Adrenal gland (tissue), 12 donors: ENCODE data around the gene PHC3. TPM values are rescaled to one million over a fixed set of nuclear protein-coding genes. Genes with fewer than 3 reads are reported as not detected.

ENCODE experiments used
- DNase-seq, 7 donors: peaks; one replicate each; pipeline ENCODE4 v3.0.0-alpha.2; 2019 to 2020
- H3K27ac ChIP-seq, 5 donors: fragments of 200-600 bp; sonication (generic) in 4 of 5; 1 replicate in 3 of 5; 2 replicates in 2 of 5; pipeline versions ENCODE4 v1.5.1 to v1.8.0; 2016 to 2020; ENCODE audit warnings: mild to moderate bottlenecking in 1 of 5
- H3K27me3 ChIP-seq: fragments of 200-600 bp; 2 replicates; pipeline ENCODE4 v1.8.0; 2021
- H3K36me3 ChIP-seq, 2 donors: fragments of 200-600 bp; replicated peaks in 1 of 2; 1 replicate in 1 of 2; 2 replicates in 1 of 2; pipeline versions ENCODE4 v1.5.1 to v1.8.0; 2018 to 2022
- H3K4me1 ChIP-seq, 2 donors: fragments of 200-600 bp; replicated peaks in 1 of 2; 1 replicate in 1 of 2; 2 replicates in 1 of 2; pipeline versions ENCODE4 v1.5.1 to v1.8.0; 2018 to 2021
- H3K4me3 ChIP-seq, 4 donors: fragments of 200-600 bp; sonication (generic) in 3 of 4; one replicate each; pipeline ENCODE4 v1.5.1; 2016 to 2018
- H3K9me3 ChIP-seq, 3 donors: fragments of 200-600 bp; sonication (generic) in 1 of 3; replicated peaks in 1 of 3; 1 replicate in 2 of 3; 2 replicates in 1 of 3; pipeline versions ENCODE4 v1.5.1 to v1.8.0; 2016 to 2021
- POLR2A ChIP-seq, 2 donors: fragments of 450-650 bp; IDR thresholded peaks; one replicate each; pipeline ENCODE4 v1.6.1; 2017; ENCODE audit warnings: antibody characterized with exemption in 2 of 2, mild to moderate bottlenecking in 2 of 2, moderate library complexity in 1 of 2
- WGBS, 4 donors: extraction: QIAGEN DNeasy Blood & Tissue Kit in 2 of 4; methylation state at CpG; one replicate each; pipeline versions ENCODE4 v1.1.5 to v1.1.7; 2013 to 2017; 5-methylcytosine and 5-hydroxymethylcytosine counted together
- intact Hi-C, 2 donors: fragments of 100-400 bp; cut with DNase I; formaldehyde crosslinking; loops; one replicate each; pipeline versions ENCODE4 v1.14.1 to v1.15.0; 2022 to 2023
- polyA plus RNA-seq, 3 donors: library from polyadenylated mRNA; stranded (reverse); fragments of 200-250 nt in 2 of 3; fragments of 350-450 nt in 1 of 3; fragmentation: Illumina TruSeq in 1 of 3; extraction: RNeasy Lipid Tissue Mini Kit (QIAGEN cat#74804) in 1 of 3; gene quantifications; one replicate each; pipeline ENCODE4 v1.2.3, GENCODE V29; 2013 to 2014
- total RNA-seq, 9 donors: library from RNA; depleted of rRNA in 4 of 9; stranded (reverse); fragments of >200 nt in 4 of 9; fragments of 120-200 nt in 1 of 9; fragmentation: NEBNext Ultra II Directional in 1 of 9; extraction: Animal tissue kit (Norgen Biotek cat#: 25700) in 1 of 9; gene quantifications; one replicate each; pipeline versions ENCODE4 v1.1.0 to v1.2.4, GENCODE V29; 2013 to 2023
- TF ChIP-seq, protein P1 (sequence below), 6 experiments: fragments of 450-650 bp in 4 of 6; fragments of 200-600 bp in 2 of 6; sonication (generic) in 1 of 6; IDR thresholded peaks; 1 replicate in 5 of 6; 2 replicates in 1 of 6; pipeline versions ENCODE4 v1.5.1 to v1.8.0; 2016 to 2021; ENCODE audit warnings: antibody characterized with exemption in 6 of 6, mild to moderate bottlenecking in 2 of 6, moderate library complexity in 1 of 6
- donor health status: healthy with polysubstance abuse.
- donor health status: Bipolar disorder and iron deficiency.
- donor health status: DM: yes; HTN: yes; CAD: no.
- donor health status: DM: no; HTN: no; CAD: no.
- donor health status: DM: no; HTN: no; CAD: no.
- donor health status: DM: yes; HTN: yes; CAD: no.

Gene PHC3
- total and polyA plus RNA-seq, 12 donors = 4.4 to 112 (median 53.0) TPM

DNA sequence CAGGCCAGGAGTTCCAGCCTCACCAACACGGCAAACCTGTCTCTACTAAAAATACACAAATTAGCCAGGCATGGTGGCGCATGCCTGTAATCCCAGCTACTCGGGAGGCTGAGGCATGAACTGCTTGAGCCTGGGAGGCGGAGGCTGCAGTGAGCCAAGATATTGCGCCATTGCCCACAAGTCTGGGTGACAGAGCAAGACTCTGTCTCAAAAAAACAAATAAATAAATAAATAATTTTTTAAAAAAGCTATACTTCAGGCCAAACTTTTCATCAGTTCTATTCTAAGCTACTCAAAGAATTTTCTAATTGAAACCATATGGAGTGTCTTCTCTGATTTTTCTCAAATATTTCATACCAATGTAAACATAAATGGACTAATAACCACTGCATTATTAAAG, 43.5 kb downstream of the PHC3 start:
- intact Hi-C loops = no loop called here
- no peak overlapping the region for H3K4me3 ChIP-seq
- H3K27me3 ChIP-seq = no peaks in the 10 kb centered on the region
- TF ChIP-seq POLR2A (IDR thresholded peaks at IDR 0.05) = no peak
- TF ChIP-seq, protein P1, sequence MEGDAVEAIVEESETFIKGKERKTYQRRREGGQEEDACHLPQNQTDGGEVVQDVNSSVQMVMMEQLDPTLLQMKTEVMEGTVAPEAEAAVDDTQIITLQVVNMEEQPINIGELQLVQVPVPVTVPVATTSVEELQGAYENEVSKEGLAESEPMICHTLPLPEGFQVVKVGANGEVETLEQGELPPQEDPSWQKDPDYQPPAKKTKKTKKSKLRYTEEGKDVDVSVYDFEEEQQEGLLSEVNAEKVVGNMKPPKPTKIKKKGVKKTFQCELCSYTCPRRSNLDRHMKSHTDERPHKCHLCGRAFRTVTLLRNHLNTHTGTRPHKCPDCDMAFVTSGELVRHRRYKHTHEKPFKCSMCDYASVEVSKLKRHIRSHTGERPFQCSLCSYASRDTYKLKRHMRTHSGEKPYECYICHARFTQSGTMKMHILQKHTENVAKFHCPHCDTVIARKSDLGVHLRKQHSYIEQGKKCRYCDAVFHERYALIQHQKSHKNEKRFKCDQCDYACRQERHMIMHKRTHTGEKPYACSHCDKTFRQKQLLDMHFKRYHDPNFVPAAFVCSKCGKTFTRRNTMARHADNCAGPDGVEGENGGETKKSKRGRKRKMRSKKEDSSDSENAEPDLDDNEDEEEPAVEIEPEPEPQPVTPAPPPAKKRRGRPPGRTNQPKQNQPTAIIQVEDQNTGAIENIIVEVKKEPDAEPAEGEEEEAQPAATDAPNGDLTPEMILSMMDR (IDR thresholded peaks at IDR 0.05) = no peak
- no peaks in the 10 kb centered on the region for H3K9me3 ChIP-seq
- WGBS, 4 donors = 90 to 93% (median 92%) methylated on average over 5 of the region's 5 CpGs
- H3K4me1 ChIP-seq = no peaks in the 10 kb centered on the region
- no peak for DNase-seq
- no peak overlapping the region for H3K27ac ChIP-seq
- H3K36me3 ChIP-seq = peaks cover 0 to 14% of the 10 kb centered on the region in 2 donors

DNA sequence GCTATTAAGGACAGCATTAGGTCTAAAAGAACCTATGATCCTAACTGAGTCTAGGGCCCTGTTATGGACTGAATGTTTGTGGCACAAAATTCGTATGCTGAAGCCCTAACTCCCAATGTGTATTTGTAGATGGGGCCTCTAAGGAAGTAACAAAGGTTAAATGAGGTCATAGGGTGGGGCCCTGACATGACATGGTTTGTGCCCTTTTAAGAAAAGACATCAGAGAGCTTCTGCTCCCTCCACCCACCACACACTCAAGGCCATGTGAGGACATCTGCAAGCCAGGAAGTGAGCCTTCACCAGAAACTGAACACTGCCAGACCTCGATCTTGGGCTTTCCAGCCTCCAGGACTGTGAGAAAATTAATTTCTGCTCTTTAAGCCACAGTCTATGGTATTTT, 49.2 kb downstream of the PHC3 start:
- H3K27me3 ChIP-seq = no peaks in the 10 kb centered on the region
- 77 to 88% (median 87%) methylated on average over 2 of the region's 2 CpGs for WGBS, 4 donors
- H3K36me3 ChIP-seq = peaks cover 0 to 34% of the 10 kb centered on the region in 2 donors
- no peak for DNase-seq
- no peaks in the 10 kb centered on the region for H3K4me1 ChIP-seq
- H3K27ac ChIP-seq = no peak overlapping the region
- H3K4me3 ChIP-seq = no peak overlapping the region
- intact Hi-C loops = no loop called here
- no peaks in the 10 kb centered on the region for H3K9me3 ChIP-seq
- TF ChIP-seq, protein P1 (IDR thresholded peaks at IDR 0.05) = no peak
- no peak for TF ChIP-seq POLR2A (IDR thresholded peaks at IDR 0.05)

DNA sequence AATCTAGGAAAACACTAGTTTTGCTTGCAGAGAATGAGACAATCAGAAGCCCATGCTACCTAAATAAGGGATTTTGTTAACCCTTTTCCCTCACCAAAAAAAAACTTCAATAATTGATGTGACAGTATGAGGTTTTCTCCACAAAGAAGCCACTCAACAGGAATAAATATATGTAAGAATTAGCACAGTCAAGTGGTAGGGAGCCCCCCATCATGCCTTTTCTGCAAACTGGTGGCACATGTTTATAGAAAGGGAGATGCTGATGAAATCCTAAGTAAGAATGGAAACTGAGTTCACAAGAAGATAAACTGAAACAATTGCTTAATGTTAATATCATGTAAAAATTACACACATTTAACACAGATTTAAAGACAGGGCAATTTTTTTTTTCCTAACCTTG, 51.0 kb downstream of the PHC3 start:
- no peaks in the 10 kb centered on the region for H3K4me1 ChIP-seq
- no peak for DNase-seq
- no peaks in the 10 kb centered on the region for H3K9me3 ChIP-seq
- no peak overlapping the region for H3K4me3 ChIP-seq
- intact Hi-C loops = no loop called here
- H3K27ac ChIP-seq = no peak overlapping the region
- no peak for TF ChIP-seq POLR2A (IDR thresholded peaks at IDR 0.05)
- TF ChIP-seq, protein P1 (IDR thresholded peaks at IDR 0.05) = no peak
- H3K27me3 ChIP-seq = no peaks in the 10 kb centered on the region
- peaks cover 0 to 27% of the 10 kb centered on the region in 2 donors for H3K36me3 ChIP-seq

DNA sequence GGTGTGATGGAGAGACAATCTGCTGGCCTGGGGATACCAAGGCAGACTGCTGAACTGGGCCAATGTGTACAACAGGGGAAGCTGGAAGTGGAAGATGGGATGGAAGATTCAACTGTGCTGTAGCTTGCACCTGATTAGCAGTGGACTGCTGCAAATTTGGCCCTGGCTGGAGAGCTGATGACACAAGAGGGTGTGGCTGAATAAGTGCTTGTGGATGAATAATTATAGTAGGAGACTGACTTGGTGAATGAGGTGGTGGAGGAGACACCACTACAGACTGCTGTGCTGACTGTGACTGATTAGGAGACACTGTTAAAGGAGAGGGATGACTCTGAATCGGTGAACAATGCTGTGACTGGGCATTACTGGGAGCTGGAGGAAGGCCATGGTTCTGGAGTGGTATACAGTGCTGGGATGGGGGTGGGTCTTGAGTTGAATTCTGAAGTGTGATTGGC, 52.5 kb downstream of the PHC3 start:
- DNase-seq = no peak
- Histone ChIP-seq H3K4me3 (no peak overlapping the region), H3K27ac (no peak overlapping the region), H3K27me3 (no peaks in the 10 kb centered on the region), H3K4me1 (no peaks in the 10 kb centered on the region), H3K9me3 (no peaks in the 10 kb centered on the region), H3K36me3 (peaks cover 0 to 27% of the 10 kb centered on the region in 2 donors)
- TF ChIP-seq, protein P1 (IDR thresholded peaks at IDR 0.05) = no peak
- no peak for TF ChIP-seq POLR2A (IDR thresholded peaks at IDR 0.05)
- intact Hi-C loops = no loop called here
- WGBS, 4 donors = 67 to 100% (median 89%) methylated on average over 1 of the region's 1 CpG
